ENCODE results near the gene TMPRSS11D.

TMPRSS11D gene

GRCh38 chr4:67911638-67912037, 27.8 kb upstream of the TMPRSS11D start:
- no peaks in the 10 kb centered on the region for H3K36me3 ChIP-seq (ENCODE audit: control insufficient read depth in 2 of 2, insufficient read depth in 2 of 2, low read length in 2 of 2)
- H3K27me3 ChIP-seq (ENCODE audit: control insufficient read depth in 2 of 2, insufficient read depth in 2 of 2, low read length in 2 of 2), result no peaks in the 10 kb centered on the region
- no peak overlapping the region for H3K4me3 ChIP-seq (ENCODE audit: low read length in 2 of 2)
- H3K9ac ChIP-seq (ENCODE audit: low read depth in 1 of 2, low read length in 2 of 2), result no peak overlapping the region
- no peaks in the 10 kb centered on the region for H3K4me1 ChIP-seq (ENCODE audit: control insufficient read depth in 2 of 2, insufficient read depth in 2 of 2, low read length in 2 of 2)
- H3K27ac ChIP-seq (ENCODE audit: low read depth in 2 of 2, low read length in 2 of 2), result no peak overlapping the region
- no peaks in the 10 kb centered on the region for H3K9me3 ChIP-seq (ENCODE audit: control insufficient read depth in 2 of 2, low read length in 2 of 2)

GRCh38 chr4:67911141-67911540, 27.3 kb upstream of the TMPRSS11D start:
- Histone ChIP-seq H3K9me3 (ENCODE audit: control insufficient read depth in 2 of 2, low read length in 2 of 2) (no peaks in the 10 kb centered on the region), H3K36me3 (ENCODE audit: control insufficient read depth in 2 of 2, insufficient read depth in 2 of 2, low read length in 2 of 2) (no peaks in the 10 kb centered on the region), H3K27me3 (ENCODE audit: control insufficient read depth in 2 of 2, insufficient read depth in 2 of 2, low read length in 2 of 2) (no peaks in the 10 kb centered on the region), H3K9ac (ENCODE audit: low read depth in 1 of 2, low read length in 2 of 2) (no peak overlapping the region), H3K27ac (ENCODE audit: low read depth in 2 of 2, low read length in 2 of 2) (no peak overlapping the region), H3K4me3 (ENCODE audit: low read length in 2 of 2) (no peak overlapping the region), H3K4me1 (ENCODE audit: control insufficient read depth in 2 of 2, insufficient read depth in 2 of 2, low read length in 2 of 2) (no peaks in the 10 kb centered on the region)

- Histone ChIP-seq H3K9me3 (ENCODE audit: control insufficient read depth in 2 of 2, low read length in 2 of 2) (no peaks in the 10 kb centered on the region), H3K27me3 (ENCODE audit: control insufficient read depth in 2 of 2, insufficient read depth in 2 of 2, low read length in 2 of 2) (no peaks in the 10 kb centered on the region), H3K27ac (ENCODE audit: low read depth in 2 of 2, low read length in 2 of 2) (no peak overlapping the region), H3K9ac (ENCODE audit: low read depth in 1 of 2, low read length in 2 of 2) (no peak overlapping the region), H3K36me3 (ENCODE audit: control insufficient read depth in 2 of 2, insufficient read depth in 2 of 2, low read length in 2 of 2) (no peaks in the 10 kb centered on the region), H3K4me1 (ENCODE audit: control insufficient read depth in 2 of 2, insufficient read depth in 2 of 2, low read length in 2 of 2) (no peaks in the 10 kb centered on the region), H3K4me3 (ENCODE audit: low read length in 2 of 2) (no peak overlapping the region)
Observed at GRCh38 chr4:67910585-67910905, 26.7 kb upstream of the TMPRSS11D start.

- Histone ChIP-seq H3K36me3 (ENCODE audit: control insufficient read depth in 2 of 2, insufficient read depth in 2 of 2, low read length in 2 of 2) (no peaks in the 10 kb centered on the region), H3K4me3 (ENCODE audit: low read length in 2 of 2) (no peak overlapping the region), H3K4me1 (ENCODE audit: control insufficient read depth in 2 of 2, insufficient read depth in 2 of 2, low read length in 2 of 2) (no peaks in the 10 kb centered on the region), H3K9ac (ENCODE audit: low read depth in 1 of 2, low read length in 2 of 2) (no peak overlapping the region), H3K27ac (ENCODE audit: low read depth in 2 of 2, low read length in 2 of 2) (no peak overlapping the region), H3K27me3 (ENCODE audit: control insufficient read depth in 2 of 2, insufficient read depth in 2 of 2, low read length in 2 of 2) (no peaks in the 10 kb centered on the region), H3K9me3 (ENCODE audit: control insufficient read depth in 2 of 2, low read length in 2 of 2) (no peaks in the 10 kb centered on the region)
Observed at GRCh38 chr4:67909905-67910584, 26.2 kb upstream of the TMPRSS11D start.

GRCh38 chr4:67907650-67908049, 23.8 kb upstream of the TMPRSS11D start:
- no peak overlapping the region for H3K9ac ChIP-seq (ENCODE audit: low read depth in 1 of 2, low read length in 2 of 2)
- no peaks in the 10 kb centered on the region for H3K9me3 ChIP-seq (ENCODE audit: control insufficient read depth in 2 of 2, low read length in 2 of 2)
- H3K4me1 ChIP-seq (ENCODE audit: control insufficient read depth in 2 of 2, insufficient read depth in 2 of 2, low read length in 2 of 2), result no peaks in the 10 kb centered on the region
- H3K4me3 ChIP-seq (ENCODE audit: low read length in 2 of 2), result no peak overlapping the region
- H3K27me3 ChIP-seq (ENCODE audit: control insufficient read depth in 2 of 2, insufficient read depth in 2 of 2, low read length in 2 of 2), result no peaks in the 10 kb centered on the region
- no peak overlapping the region for H3K27ac ChIP-seq (ENCODE audit: low read depth in 2 of 2, low read length in 2 of 2)
- no peaks in the 10 kb centered on the region for H3K36me3 ChIP-seq (ENCODE audit: control insufficient read depth in 2 of 2, insufficient read depth in 2 of 2, low read length in 2 of 2)

GRCh38 chr4:67899096-67899495, 15.3 kb upstream of the TMPRSS11D start:
- Histone ChIP-seq H3K36me3 (ENCODE audit: control insufficient read depth in 2 of 2, insufficient read depth in 2 of 2, low read length in 2 of 2) (no peaks in the 10 kb centered on the region), H3K9ac (ENCODE audit: low read depth in 1 of 2, low read length in 2 of 2) (no peak overlapping the region), H3K27ac (ENCODE audit: low read depth in 2 of 2, low read length in 2 of 2) (no peak overlapping the region), H3K4me1 (ENCODE audit: control insufficient read depth in 2 of 2, insufficient read depth in 2 of 2, low read length in 2 of 2) (no peaks in the 10 kb centered on the region), H3K9me3 (ENCODE audit: control insufficient read depth in 2 of 2, low read length in 2 of 2) (no peaks in the 10 kb centered on the region), H3K4me3 (ENCODE audit: low read length in 2 of 2) (no peak overlapping the region), H3K27me3 (ENCODE audit: control insufficient read depth in 2 of 2, insufficient read depth in 2 of 2, low read length in 2 of 2) (no peaks in the 10 kb centered on the region)

GRCh38 chr4:67897686-67898085, 13.9 kb upstream of the TMPRSS11D start:
- no peak overlapping the region for H3K9ac ChIP-seq (ENCODE audit: low read depth in 1 of 2, low read length in 2 of 2)
- H3K4me3 ChIP-seq (ENCODE audit: low read length in 2 of 2), result no peak overlapping the region
- no peak overlapping the region for H3K27ac ChIP-seq (ENCODE audit: low read depth in 2 of 2, low read length in 2 of 2)
- H3K4me1 ChIP-seq (ENCODE audit: control insufficient read depth in 2 of 2, insufficient read depth in 2 of 2, low read length in 2 of 2), result no peaks in the 10 kb centered on the region
- H3K9me3 ChIP-seq (ENCODE audit: control insufficient read depth in 2 of 2, low read length in 2 of 2), result no peaks in the 10 kb centered on the region
- H3K27me3 ChIP-seq (ENCODE audit: control insufficient read depth in 2 of 2, insufficient read depth in 2 of 2, low read length in 2 of 2), result no peaks in the 10 kb centered on the region
- no peaks in the 10 kb centered on the region for H3K36me3 ChIP-seq (ENCODE audit: control insufficient read depth in 2 of 2, insufficient read depth in 2 of 2, low read length in 2 of 2)

- Histone ChIP-seq H3K4me1 (ENCODE audit: control insufficient read depth in 2 of 2, insufficient read depth in 2 of 2, low read length in 2 of 2) (no peaks in the 10 kb centered on the region), H3K4me3 (ENCODE audit: low read length in 2 of 2) (no peak overlapping the region), H3K9me3 (ENCODE audit: control insufficient read depth in 2 of 2, low read length in 2 of 2) (no peaks in the 10 kb centered on the region), H3K9ac (ENCODE audit: low read depth in 1 of 2, low read length in 2 of 2) (no peak overlapping the region), H3K27ac (ENCODE audit: low read depth in 2 of 2, low read length in 2 of 2) (no peak overlapping the region), H3K27me3 (ENCODE audit: control insufficient read depth in 2 of 2, insufficient read depth in 2 of 2, low read length in 2 of 2) (no peaks in the 10 kb centered on the region), H3K36me3 (ENCODE audit: control insufficient read depth in 2 of 2, insufficient read depth in 2 of 2, low read length in 2 of 2) (no peaks in the 10 kb centered on the region)
Observed at GRCh38 chr4:67896421-67897065, 12.7 kb upstream of the TMPRSS11D start.

GRCh38 chr4:67894659-67895058, 10.9 kb upstream of the TMPRSS11D start:
- no peaks in the 10 kb centered on the region for H3K4me1 ChIP-seq (ENCODE audit: control insufficient read depth in 2 of 2, insufficient read depth in 2 of 2, low read length in 2 of 2)
- H3K36me3 ChIP-seq (ENCODE audit: control insufficient read depth in 2 of 2, insufficient read depth in 2 of 2, low read length in 2 of 2), result no peaks in the 10 kb centered on the region
- no peak overlapping the region for H3K27ac ChIP-seq (ENCODE audit: low read depth in 2 of 2, low read length in 2 of 2)
- no peak overlapping the region for H3K4me3 ChIP-seq (ENCODE audit: low read length in 2 of 2)
- no peaks in the 10 kb centered on the region for H3K27me3 ChIP-seq (ENCODE audit: control insufficient read depth in 2 of 2, insufficient read depth in 2 of 2, low read length in 2 of 2)
- H3K9me3 ChIP-seq (ENCODE audit: control insufficient read depth in 2 of 2, low read length in 2 of 2), result no peaks in the 10 kb centered on the region
- no peak overlapping the region for H3K9ac ChIP-seq (ENCODE audit: low read depth in 1 of 2, low read length in 2 of 2)

- no peaks in the 10 kb centered on the region for H3K4me1 ChIP-seq (ENCODE audit: control insufficient read depth in 2 of 2, insufficient read depth in 2 of 2, low read length in 2 of 2)
- no peak overlapping the region for H3K4me3 ChIP-seq (ENCODE audit: low read length in 2 of 2)
- no peak overlapping the region for H3K9ac ChIP-seq (ENCODE audit: low read depth in 1 of 2, low read length in 2 of 2)
- no peak overlapping the region for H3K27ac ChIP-seq (ENCODE audit: low read depth in 2 of 2, low read length in 2 of 2)
- H3K9me3 ChIP-seq (ENCODE audit: control insufficient read depth in 2 of 2, low read length in 2 of 2), result no peaks in the 10 kb centered on the region
- no peaks in the 10 kb centered on the region for H3K36me3 ChIP-seq (ENCODE audit: control insufficient read depth in 2 of 2, insufficient read depth in 2 of 2, low read length in 2 of 2)
- H3K27me3 ChIP-seq (ENCODE audit: control insufficient read depth in 2 of 2, insufficient read depth in 2 of 2, low read length in 2 of 2), result no peaks in the 10 kb centered on the region
Observed at GRCh38 chr4:67892905-67893304, 9.1 kb upstream of the TMPRSS11D start.

Data from mucosa of rectum (tissue), 2 donors.